Measurements from ENCODE around the gene CRB1. TPM values are rescaled to one million over a fixed set of nuclear protein-coding genes. Genes with fewer than 3 reads are reported as not detected.

CRB1 gene
- total RNA-seq = 3.1 TPM

GRCh38 chr1:197268012-197268411 lies at the start of gene CRB1:
Gene CRB1, plus strand, starts transcription at chr1:197268252. Its CDS starts 161 bp downstream, at chr1:197268413.

Small RNA genes lying within 50 kb of the gene (small RNA-seq; reads per million reads assigned to genes)
- not detected for gene MRPS21P3 (ENCODE audit: low replicate concordance)

Other genes with a start within 250 kb of the CRB1 start
- not detected for gene F13B, start 201.0 kb upstream of the CRB1 start, total RNA-seq
- 12.7 TPM for gene ASPM, start 121.6 kb upstream of the CRB1 start, total RNA-seq
- 17.5 TPM for gene ZBTB41, start 67.0 kb upstream of the CRB1 start, total RNA-seq